MM.1S (cell line): ENCODE data around the gene ADGRV1.
"Not testable (repeated sequence)": the region's sequence is repeated elsewhere in the genome, so short reads cannot be mapped to it uniquely, and the experiment has no call there.

ENCODE experiments used
- DNase-seq: peaks from one replicate; pipeline ENCODE4 v3.0.0-alpha.2; 2015
- H2AFZ ChIP-seq: fragments of 300-600 bp; sonication (generic); 2 replicates; pipeline ENCODE4 v1.6.0; 2016; ENCODE audit warnings: antibody characterized with exemption, low read length
- H3F3A ChIP-seq: fragments of 300-600 bp; sonication (generic); 2 replicates; pipeline ENCODE4 v1.6.1; 2016; ENCODE audit warnings: mild to moderate bottlenecking, antibody characterized with exemption, low read length, moderate library complexity, mixed read lengths; ENCODE audit not compliant: insufficient read depth
- H3K27ac ChIP-seq: fragments of 300-600 bp; sonication (generic); 2 replicates; pipeline ENCODE4 v1.5.1; 2016; ENCODE audit warnings: mild to moderate bottlenecking, low read length
- H3K27me3 ChIP-seq: fragments of 300-600 bp; sonication (generic); replicated peaks from 2 replicates; pipeline ENCODE4 v1.6.0; 2016; ENCODE audit warnings: low read length; ENCODE audit not compliant: insufficient read depth
- H3K36me3 ChIP-seq: fragments of 300-600 bp; sonication (generic); replicated peaks from 2 replicates; pipeline ENCODE4 v1.6.1; 2016; ENCODE audit warnings: mild to moderate bottlenecking, low read length, mixed read lengths; ENCODE audit not compliant: insufficient read depth
- H3K4me1 ChIP-seq: fragments of 300-600 bp; sonication (generic); 2 replicates; pipeline ENCODE4 v1.6.1; 2016; ENCODE audit warnings: low read length, mixed read lengths
- H3K4me2 ChIP-seq: fragments of 300-600 bp; sonication (generic); 2 replicates; pipeline ENCODE4 v1.6.0; 2016; ENCODE audit warnings: low read depth, low read length
- H3K4me3 ChIP-seq: fragments of 300-600 bp; sonication (generic); 2 replicates; pipeline ENCODE4 v1.5.1; 2016; ENCODE audit warnings: low read length, mixed read lengths
- H3K79me2 ChIP-seq: fragments of 300-600 bp; sonication (generic); 2 replicates; pipeline ENCODE4 v1.6.1; 2016; ENCODE audit warnings: mixed run types, low read length, mixed read lengths
- H3K9ac ChIP-seq: fragments of 300-600 bp; sonication (generic); 2 replicates; pipeline ENCODE4 v1.6.1; 2016; ENCODE audit warnings: low read length, mixed read lengths
- H3K9me2 ChIP-seq: fragments of 300-600 bp; sonication (generic); replicated peaks from 2 replicates; pipeline ENCODE4 v1.6.1; 2016; ENCODE audit warnings: mild to moderate bottlenecking, low read length, mixed read lengths; ENCODE audit not compliant: insufficient read depth
- H3K9me3 ChIP-seq: fragments of 300-600 bp; sonication (generic); replicated peaks from 2 replicates; pipeline ENCODE4 v1.6.1; 2016; ENCODE audit warnings: mild to moderate bottlenecking, low read length, mixed read lengths; ENCODE audit not compliant: insufficient read depth
- H4K20me1 ChIP-seq: fragments of 300-600 bp; sonication (generic); 2 replicates; pipeline ENCODE4 v1.6.1; 2016; ENCODE audit warnings: mild to moderate bottlenecking, low read length, moderate library complexity, mixed read lengths; ENCODE audit not compliant: insufficient read depth
- CTCF ChIP-seq: fragments of 300-600 bp; sonication (generic); IDR thresholded peaks from 2 replicates; pipeline ENCODE4 v1.5.1; 2016; ENCODE audit warnings: antibody characterized with exemption, low read length, mixed read lengths
- EZH2 ChIP-seq: fragments of 300-600 bp; sonication (generic); optimal IDR thresholded peaks from 2 replicates; pipeline ENCODE3; 2017; ENCODE audit warnings: low read depth, mild to moderate bottlenecking, antibody characterized with exemption, low read length, mixed read lengths
- EZH2phosphoT487 ChIP-seq: fragments of 300-600 bp; sonication (generic); IDR thresholded peaks from 2 replicates; pipeline ENCODE4 v1.6.1; 2018; ENCODE audit warnings: antibody characterized with exemption, low read length

ADGRV1 gene

GRCh38 chr5:91061094-91061493, 502.5 kb downstream of the ADGRV1 start:
- H3K36me3 ChIP-seq = no peaks in the 10 kb centered on the region
- no peak overlapping the region for H3K4me2 ChIP-seq
- no peaks in the 10 kb centered on the region for H3K9me2 ChIP-seq
- no peaks in the 10 kb centered on the region for H3K27me3 ChIP-seq
- H3K4me3 ChIP-seq = no peak overlapping the region
- H2AFZ ChIP-seq = no peak overlapping the region
- H3K9me3 ChIP-seq = no peaks in the 10 kb centered on the region
- no peaks in the 10 kb centered on the region for H3K79me2 ChIP-seq
- no peak overlapping the region for H3K9ac ChIP-seq
- DNase-seq = no peak
- TF ChIP-seq CTCF (no peak), EZH2 (no peak), EZH2phosphoT487 (no peak)
- no peaks in the 10 kb centered on the region for H3F3A ChIP-seq
- no peaks in the 10 kb centered on the region for H4K20me1 ChIP-seq
- no peaks in the 10 kb centered on the region for H3K4me1 ChIP-seq
- no peak overlapping the region for H3K27ac ChIP-seq

- no peak for DNase-seq
- no peaks in the 10 kb centered on the region for H3F3A ChIP-seq
- no peaks in the 10 kb centered on the region for H3K9me3 ChIP-seq
- no peak for TF ChIP-seq CTCF
- TF ChIP-seq EZH2 = no peak
- TF ChIP-seq EZH2phosphoT487 = no peak
- H3K9me2 ChIP-seq = no peaks in the 10 kb centered on the region
- no peak overlapping the region for H3K4me3 ChIP-seq
- no peaks in the 10 kb centered on the region for H3K36me3 ChIP-seq
- no peak overlapping the region for H3K27ac ChIP-seq
- no peak overlapping the region for H3K9ac ChIP-seq
- no peak overlapping the region for H2AFZ ChIP-seq
- no peaks in the 10 kb centered on the region for H3K27me3 ChIP-seq
- no peaks in the 10 kb centered on the region for H3K4me1 ChIP-seq
- H3K79me2 ChIP-seq = no peaks in the 10 kb centered on the region
- no peaks in the 10 kb centered on the region for H4K20me1 ChIP-seq
- H3K4me2 ChIP-seq = no peak overlapping the region
Observed at GRCh38 chr5:91061946-91062562, 503.5 kb downstream of the ADGRV1 start.

- H2AFZ ChIP-seq, DNase-seq, H3K4me3 ChIP-seq, H3K9me3 ChIP-seq, H4K20me1 ChIP-seq, H3K9me2 ChIP-seq, H3K4me1 ChIP-seq, H3F3A ChIP-seq, H3K79me2 ChIP-seq, H3K27me3 ChIP-seq, H3K36me3 ChIP-seq, H3K4me2 ChIP-seq, H3K27ac ChIP-seq, H3K9ac ChIP-seq: not testable (repeated sequence)
Observed at GRCh38 chr5:91063098-91063690, 504.6 kb downstream of the ADGRV1 start.

GRCh38 chr5:91065496-91065895, 506.9 kb downstream of the ADGRV1 start:
- no peaks in the 10 kb centered on the region for H3K36me3 ChIP-seq
- H3K4me2 ChIP-seq = no peak overlapping the region
- DNase-seq = no peak
- no peak overlapping the region for H3K4me3 ChIP-seq
- no peak overlapping the region for H3K9ac ChIP-seq
- H3K9me3 ChIP-seq = no peaks in the 10 kb centered on the region
- H3K9me2 ChIP-seq = no peaks in the 10 kb centered on the region
- no peak for TF ChIP-seq EZH2
- no peak for TF ChIP-seq CTCF
- H3K4me1 ChIP-seq = no peaks in the 10 kb centered on the region
- no peaks in the 10 kb centered on the region for H3K27me3 ChIP-seq
- H3K27ac ChIP-seq = no peak overlapping the region
- H3F3A ChIP-seq = no peaks in the 10 kb centered on the region
- no peak overlapping the region for H2AFZ ChIP-seq
- no peaks in the 10 kb centered on the region for H4K20me1 ChIP-seq
- no peaks in the 10 kb centered on the region for H3K79me2 ChIP-seq
